HG03439 (cell line): ENCODE data around the gene WDR83.
"Not testable (repeated sequence)": the region's sequence is repeated elsewhere in the genome, so short reads cannot be mapped to it uniquely, and the experiment has no call there.

Experiments
- ATAC-seq: cut with Tn5 transposase; IDR thresholded peaks from one replicate; pipeline ENCODE4 v1.9.1; 2021; ENCODE audit warnings: mild to moderate bottlenecking, moderate library complexity; ENCODE audit not compliant: unreplicated experiment

The WDR83 gene

DNA sequence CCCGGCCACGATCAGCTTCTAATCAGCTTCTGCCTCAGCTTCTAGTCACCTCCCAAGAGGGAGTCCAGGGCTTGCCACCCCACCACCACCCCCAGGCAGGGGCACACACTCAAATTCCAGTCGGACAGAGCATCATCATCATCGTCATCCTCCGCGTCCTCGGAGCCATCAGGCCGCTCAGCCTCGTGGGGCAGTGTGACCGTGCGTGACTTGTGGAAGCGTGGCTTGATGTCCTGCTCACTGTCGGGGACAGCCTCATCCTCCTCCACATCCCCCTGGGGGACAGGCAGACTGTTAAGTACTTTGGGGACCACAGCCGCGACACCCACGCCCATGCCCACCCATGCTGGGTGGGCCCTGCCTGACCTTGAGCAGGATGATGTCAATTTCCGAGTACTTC, 44.6 kb downstream of the WDR83 start:
- ATAC-seq = no peak

DNA sequence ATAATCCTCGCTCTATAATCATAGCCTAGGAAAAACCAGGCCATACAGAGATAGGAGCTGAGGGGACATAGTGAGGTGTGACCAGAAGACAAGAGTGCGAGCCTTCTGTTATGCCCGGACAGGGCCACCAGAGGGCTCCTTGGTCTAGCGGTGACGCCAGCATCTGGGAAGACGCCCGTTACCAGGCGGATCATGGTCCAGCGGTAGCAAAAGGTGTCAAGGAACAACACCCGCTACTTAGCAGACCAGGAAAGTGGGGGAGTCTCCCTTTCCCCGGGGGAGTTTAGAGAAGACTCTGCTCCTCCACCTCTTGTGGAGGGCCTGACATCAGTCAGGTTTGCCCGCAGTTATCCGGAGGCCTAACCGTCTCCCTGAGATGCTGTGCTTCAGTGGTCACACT, 45.5 kb downstream of the WDR83 start:
- not testable (repeated sequence) for ATAC-seq

DNA sequence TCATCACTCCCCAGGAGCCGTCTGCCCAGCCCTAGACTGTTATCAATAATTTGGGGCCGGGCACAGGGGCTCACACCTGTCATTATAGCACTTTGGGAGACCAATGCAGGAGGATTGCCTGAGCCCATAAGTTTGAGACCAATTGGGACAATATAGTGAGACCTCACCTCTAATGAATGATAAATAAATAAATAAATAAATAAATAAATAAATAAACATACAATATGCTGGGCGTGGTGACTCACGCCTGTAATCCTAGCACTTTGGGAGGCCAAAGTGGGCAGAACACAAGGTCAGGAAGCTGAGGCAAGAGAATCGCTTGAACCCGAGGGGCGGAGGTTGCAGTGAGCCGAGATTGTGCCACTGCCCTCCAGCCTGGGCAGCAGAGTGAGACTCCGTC, 46.7 kb downstream of the WDR83 start:
- not testable (repeated sequence) for ATAC-seq

DNA sequence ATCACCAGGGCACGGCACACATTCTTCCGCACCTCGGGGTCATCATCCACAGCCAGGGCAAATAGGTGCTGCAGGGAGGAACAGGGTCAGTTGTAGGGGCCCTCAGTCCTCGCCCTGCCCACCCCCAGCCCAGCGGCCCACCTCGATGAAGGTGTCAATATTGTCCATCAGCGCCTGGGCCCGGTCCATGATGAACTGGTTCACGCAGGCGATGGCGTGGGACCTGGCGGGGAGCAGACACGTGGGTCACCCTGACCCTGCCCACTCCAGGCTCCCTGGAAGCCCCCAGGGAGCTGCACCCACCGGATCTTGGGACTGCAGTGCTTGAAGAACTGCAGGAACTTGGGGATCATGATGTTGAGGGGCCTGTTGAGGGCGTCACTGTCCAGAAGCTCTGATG, 48.5 kb downstream of the WDR83 start:
- no peak for ATAC-seq

DNA sequence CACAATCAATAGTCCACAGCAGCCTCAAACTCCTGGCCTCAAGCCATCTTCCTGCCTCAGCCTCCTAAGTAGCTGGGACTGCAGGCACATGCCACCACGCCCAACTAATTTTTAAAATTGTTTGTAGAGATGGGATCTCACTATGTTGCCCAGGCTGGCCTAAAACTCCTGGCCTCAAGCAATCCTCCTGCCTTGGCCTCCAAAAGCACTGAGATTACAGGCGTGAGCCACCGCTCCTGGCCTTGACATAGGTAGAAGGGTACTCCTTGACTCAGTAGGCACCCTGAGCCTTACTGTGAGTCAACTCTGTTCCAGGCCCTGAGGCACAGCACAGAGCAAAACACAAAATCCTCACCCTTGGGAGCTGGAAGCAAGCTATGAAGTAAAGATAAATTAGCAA, 49.3 kb downstream of the WDR83 start:
- no peak for ATAC-seq

DNA sequence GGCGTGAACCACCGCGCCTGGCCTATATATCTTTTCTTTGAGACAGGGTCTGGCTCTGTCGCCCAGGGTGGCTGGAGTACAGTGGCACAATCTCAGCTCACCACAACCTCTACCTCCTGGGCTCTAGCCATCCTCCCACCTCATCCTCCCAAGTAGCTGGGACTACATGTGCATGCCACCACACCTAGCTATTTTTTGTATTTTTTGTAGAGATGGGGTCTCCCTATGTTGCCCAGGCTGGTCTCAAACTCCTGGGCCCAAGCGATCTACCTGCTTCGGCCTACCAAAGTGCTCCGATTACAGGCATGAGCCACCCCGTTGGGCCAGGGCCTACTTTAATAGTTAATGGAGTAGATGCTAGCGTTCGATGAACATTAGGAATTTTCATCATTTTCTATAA, 53.7 kb downstream of the WDR83 start:
- ATAC-seq = no peak

DNA sequence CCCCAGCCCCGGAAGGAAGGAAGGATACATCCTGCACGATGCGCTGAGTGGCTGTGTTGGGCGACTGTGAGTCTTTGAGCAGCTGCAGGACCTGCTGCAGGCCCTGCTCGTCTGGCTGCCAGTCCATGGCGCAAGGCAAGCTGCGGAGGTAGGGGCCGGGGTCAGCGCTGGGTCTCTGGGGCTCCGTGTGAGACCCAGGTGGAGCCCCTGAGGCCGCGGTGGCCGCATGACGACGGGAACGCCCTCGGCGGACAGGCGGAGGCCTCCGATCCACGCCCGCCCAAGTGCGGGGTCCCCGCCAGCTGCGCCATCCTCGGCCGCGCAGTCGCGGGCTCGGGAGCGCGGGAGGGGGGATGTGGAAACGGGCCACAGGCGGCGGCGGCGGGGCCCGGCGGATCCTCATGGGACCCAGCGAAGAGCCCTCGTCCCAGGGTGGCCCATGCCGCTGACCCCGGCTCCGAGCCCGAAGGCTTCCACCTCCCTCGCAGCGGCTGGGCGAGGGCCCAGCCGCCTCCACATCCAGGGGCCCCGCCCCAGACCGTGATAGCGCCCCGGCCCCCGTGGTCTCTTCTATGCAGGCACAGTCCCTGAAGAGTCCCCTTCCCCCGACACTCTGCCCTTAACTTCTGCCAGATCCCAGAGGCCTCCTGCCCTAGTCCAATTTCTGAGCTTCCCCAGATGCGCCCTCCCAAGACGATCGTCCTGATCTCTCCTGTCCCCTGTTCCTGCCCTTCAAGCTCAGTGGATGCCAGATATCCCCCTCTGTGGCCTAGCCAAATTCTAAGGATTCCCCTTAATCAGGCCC, 54.4 kb downstream of the WDR83 start:
- ATAC-seq = no peak

DNA sequence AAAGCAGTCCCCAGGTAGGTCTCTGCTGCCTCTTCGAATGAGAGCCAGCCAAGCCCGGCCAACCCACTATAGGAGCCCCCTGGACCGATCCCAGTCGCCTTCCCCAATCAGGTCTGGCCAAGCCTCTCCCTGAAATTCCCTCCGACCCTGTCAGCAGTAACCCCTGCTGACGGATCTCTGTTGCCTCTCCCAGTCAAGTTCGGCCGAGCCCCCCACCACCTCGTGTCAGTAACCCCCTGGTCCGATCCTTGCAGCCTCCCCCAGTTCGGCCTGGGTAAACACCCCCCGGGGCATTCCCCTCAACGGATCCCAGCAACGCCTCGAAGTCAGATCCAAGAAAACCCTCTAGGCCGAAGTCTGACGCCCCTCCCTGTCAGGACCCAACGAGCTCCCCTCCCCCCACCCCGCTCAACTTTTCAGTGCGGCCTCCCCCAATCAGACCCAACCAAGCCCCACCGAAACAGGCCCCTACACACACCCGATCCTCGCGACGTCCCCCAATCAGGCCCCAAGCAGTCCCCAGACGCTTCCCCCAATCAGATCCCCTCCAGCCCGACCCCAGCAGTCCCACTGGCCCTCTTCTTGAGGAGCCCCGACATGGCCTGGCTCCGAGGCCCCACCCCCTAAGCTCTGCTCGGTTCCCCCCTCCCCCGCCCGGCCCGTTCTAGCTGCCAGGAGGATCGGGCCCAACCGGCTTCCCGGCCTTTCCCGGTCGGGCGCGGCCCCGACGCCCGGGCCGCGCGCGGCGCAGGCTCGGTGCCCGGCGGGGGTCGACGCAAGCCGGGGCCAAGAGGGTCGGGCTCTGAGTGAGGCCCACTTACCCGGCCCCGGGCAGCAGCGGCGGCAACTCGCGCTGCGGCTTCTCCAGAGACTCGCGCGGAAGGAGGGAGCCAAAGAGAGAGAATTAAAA, 55.3 kb downstream of the WDR83 start:
- peak; percentile 14 for ATAC-seq

DNA sequence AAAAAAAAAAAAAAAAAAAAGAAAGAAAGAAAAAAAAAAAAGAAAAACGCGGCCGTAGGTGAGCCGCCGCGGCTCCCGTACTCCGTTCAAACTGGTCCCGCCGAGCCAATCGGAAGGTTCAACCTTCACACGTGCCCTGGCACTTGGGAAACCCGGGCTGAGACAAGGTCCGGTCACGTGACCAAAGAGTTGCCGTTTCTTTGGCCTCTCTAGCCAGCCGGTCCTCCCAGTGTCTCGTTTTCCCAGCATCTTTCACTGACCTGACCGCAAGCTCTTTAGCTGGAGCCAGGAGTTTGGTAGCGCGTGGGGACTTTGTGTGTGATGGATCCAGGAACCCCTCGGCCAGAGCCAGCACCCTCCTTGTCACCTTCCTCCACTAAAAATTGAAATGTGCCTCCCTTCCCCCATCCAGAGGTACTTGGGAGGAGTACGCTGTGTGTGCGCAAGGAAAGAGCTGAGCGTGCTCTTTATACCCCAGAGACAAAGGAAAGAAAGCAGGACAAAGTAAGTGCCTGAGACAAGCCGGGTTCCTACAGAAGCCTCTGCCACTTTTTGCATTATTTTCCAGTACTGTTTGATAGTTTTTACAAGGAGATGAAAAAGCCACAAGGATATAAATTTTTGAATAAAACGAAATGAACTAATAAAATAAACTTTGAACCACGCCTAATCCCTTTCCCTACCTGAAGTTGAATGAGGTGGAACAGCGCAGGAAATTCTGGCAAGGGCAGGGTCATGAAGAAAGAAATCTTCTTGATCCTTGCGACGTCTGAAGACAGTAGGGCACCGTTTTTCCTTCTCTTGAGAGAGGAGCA, 56.2 kb downstream of the WDR83 start:
- ATAC-seq = peak; percentile 82

DNA sequence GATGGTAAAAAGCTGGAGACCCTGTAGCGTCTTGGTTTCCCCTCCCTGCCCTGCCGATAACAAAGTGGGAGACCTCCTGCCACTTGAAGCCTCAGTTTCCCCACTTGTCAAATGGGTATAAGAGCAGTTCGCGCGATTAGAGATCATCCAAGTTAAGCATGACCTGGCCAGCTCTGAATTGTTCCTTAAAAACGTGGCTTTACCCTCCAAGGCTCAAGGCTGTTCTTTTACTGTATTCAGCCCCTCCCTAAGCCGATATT, 56.7 kb downstream of the WDR83 start:
- ATAC-seq = no peak

DNA sequence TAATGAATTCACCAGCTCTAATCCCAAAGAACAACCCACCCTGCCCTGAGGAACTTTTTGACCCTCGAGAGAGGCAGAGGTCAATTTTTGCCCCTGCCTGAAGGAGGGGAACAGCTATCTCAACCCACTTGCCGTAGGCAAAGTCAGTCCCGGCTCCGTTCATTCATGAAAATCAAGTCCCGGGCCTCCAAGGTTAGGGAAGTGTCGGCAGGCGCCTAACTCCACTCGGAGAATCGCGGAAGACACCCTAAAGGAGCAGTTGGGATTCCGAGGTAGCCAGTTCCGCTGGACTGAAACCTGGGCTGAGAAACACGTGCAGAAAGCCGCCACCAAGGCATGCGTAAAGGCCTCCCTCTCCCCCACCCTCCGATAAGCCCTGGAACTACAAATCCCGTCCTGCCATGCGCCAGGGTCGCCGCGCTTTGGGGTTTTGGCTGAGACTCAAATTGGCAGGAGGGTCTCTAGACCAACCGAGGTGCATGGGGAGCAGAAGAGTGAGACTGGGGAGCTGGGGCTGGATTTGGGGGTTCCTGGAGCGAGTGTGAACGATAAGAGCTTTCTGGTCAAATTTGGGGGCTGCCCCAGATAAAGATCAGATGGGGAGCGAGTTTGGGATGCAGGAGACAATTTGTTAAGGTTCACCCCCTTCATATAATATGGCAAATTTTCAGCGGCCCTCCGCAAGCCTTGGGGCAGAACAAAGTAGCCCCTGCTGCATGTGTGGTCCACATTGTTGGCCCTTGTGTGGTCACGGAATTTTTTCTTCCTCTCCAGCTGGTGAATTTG, 57.2 kb downstream of the WDR83 start, which contains the start of gene TNPO2:
TNPO2 (minus strand) TSS at position 292 of the 786 bp plus-strand sequence. CDS start 2,955 bp downstream, outside the sequence.
- no peak for ATAC-seq
